Measurements from ENCODE around the gene GTPBP1.

GTPBP1 gene

DNA sequence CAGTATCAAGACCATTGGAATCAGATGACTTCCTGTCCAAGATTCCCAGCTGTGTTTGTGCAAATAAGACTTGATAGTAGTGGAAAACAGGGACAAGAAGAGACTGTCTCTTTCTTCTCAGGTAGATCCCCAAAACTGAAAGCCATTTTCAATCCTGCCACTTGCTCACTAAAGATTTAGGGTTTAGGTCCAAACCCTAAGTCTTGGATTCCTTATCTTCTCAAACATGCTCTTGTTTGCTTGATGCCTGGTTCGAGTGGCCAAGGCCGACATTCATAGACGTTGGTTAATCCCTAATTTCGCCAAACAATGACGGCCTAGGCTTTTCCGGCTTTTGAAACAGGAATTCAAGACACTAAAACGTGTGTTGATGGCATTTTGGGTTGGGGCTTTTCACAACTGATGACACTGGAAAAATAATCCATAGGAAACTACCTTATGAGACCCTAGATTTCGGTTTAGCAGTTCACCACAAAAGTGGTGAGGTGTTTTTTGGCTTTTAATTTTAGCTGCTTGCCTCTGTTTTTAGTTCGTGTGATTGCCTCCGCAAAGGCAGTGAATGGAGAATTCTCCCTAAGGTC lies 1.0 kb upstream of the GTPBP1 start:
- DNase-seq = no peak

DNA sequence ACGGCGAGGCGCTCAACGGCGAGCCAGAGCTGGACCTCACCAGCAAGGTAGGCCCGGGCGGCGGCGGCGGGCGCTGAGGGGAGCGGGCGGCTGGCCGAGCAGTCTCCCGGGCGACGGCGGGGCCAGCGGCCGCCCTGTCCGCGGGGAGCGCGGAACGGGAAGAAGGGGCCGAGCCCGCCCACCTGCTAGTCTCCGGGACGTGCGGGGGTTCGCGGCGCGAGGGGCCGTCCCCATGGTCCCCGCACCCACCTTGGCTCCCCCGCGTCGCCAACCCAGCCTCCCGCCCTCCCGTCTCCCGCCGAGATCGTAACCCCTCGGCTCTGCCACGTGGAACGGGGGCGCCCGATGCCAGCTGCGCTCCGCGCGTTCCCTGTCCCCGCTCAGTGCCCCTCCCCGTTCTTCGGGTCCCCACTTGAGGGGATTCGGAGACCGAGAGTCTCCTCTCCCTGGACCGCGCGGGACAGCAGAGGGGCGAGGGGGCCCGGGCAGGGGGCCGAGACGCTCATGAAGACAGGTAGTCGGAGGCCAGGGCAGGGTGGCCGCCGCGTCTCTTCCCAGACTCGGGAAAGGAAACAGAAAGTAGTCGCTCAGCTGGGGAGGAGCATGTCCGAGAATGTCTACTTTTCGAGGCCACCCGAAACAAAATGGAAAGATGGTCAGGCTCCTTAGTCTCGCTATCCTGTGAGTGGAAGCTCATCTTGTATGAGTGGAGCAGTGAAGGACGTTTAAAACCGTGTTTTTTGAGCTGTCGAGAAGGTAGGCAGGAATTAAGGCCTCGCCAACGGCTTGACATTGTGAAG lies 557 bp downstream of the GTPBP1 start:
- peak; percentile 30 for DNase-seq

DNA sequence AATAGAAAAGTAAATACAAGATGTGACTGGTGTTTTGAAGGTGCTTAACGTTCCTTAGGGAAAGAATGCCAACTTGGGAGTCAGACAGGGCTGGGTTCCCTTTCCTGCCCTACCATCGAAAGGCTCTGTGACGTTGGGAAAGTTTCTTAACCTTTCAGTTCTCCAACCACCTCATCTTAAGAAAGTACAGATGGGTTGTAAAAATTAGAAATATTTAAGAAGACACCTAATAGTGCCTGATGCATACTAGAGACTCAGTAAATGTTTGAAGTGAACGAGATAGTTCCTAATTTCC lies 1.1 kb downstream of the GTPBP1 start:
- DNase-seq = no peak

DNA sequence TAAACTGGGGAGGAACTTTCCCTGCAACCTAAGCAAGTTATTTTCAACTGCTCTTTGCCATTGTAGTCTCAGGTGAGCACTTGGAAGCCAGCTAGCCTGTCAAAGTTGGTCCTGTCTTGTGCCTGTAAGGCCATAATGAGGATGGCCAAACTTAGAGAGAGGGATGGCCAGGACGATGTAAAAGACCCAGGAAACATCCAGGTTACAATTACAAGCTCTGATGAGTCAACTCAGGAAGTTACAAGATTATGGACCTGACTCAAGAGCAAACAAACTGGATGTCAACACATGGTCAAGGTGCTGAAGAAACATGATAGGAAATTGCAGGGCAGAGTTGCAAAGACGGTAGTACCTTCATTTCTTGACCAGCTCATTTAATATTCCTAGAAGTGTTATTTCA lies 1.6 kb downstream of the GTPBP1 start:
- DNase-seq = no peak

DNA sequence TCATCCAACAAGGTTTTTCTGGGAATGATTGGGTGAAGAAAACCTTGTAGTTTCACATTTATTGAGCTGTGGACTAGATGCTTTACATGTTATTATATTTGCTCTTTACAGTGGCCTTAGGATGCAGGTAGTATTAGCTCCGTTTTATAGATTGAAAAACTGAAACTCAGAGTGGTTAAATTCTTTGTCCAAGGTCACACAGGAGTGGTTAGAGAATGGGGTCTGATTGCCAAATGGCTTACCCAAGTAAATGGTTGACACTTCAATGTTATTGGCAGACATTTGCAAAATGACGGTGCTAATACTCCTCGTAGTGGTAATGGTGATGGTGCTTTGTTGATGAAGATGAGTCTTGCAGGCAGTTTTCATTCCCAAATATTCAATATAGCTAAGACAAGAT lies 2.2 kb downstream of the GTPBP1 start:
- DNase-seq = no peak

DNA sequence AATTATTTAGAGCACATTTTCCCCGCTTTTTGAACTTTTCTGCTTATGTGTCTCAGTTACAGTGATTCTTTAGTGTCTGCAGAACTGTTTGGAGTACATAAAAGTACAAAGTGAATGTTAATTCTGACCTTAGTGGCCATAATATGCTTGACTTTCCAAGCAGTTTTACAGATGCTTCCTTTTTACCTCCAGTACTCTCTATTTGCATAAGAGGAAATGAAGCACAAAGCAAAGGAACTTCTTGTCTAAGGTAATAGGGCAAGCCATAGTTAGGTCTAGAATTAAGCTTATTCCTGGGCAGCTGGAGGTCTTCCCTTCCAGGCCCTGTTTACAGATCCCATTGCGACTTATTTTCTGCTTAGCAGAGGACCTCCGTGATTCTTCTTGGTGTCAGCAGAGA lies 3.6 kb downstream of the GTPBP1 start:
- DNase-seq = no peak

DNA sequence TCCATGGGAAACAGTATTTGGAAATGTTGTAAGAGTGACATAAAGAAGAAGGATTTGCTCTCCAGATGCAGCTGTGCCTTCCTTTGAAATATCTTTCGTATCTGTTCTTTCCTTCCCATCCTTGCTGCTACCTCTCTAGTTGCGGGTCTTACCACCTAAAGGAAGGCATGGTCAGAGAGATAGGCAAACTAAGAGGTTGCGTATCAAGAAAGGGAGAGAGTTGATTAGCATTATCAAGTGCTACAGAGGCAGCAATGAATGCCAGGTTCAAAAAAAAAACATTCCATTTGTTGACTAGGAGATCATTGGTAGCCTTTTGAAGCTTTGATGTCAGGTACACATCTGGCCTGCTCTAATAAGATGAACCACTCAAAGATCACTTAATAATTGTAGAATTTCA lies 4.6 kb downstream of the GTPBP1 start:
- no peak for DNase-seq

DNA sequence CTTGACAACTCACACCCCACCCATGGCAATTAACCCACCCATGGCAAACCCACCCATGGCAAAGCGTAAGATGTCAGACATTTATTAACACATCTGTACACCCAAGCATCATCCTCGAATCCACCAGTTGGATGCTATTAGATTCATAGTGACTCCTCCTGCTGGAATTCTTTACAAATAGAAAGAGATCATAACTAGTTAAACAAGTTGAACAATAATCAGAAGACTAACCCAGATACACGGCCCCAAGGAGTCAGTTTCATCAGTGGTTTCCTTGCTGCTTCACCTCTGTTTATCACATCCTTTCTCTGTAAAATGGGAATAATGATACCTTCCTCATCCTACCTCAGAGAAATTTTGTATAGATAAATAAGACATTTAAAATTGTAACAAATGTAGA lies 5.1 kb downstream of the GTPBP1 start:
- DNase-seq = no peak

DNA sequence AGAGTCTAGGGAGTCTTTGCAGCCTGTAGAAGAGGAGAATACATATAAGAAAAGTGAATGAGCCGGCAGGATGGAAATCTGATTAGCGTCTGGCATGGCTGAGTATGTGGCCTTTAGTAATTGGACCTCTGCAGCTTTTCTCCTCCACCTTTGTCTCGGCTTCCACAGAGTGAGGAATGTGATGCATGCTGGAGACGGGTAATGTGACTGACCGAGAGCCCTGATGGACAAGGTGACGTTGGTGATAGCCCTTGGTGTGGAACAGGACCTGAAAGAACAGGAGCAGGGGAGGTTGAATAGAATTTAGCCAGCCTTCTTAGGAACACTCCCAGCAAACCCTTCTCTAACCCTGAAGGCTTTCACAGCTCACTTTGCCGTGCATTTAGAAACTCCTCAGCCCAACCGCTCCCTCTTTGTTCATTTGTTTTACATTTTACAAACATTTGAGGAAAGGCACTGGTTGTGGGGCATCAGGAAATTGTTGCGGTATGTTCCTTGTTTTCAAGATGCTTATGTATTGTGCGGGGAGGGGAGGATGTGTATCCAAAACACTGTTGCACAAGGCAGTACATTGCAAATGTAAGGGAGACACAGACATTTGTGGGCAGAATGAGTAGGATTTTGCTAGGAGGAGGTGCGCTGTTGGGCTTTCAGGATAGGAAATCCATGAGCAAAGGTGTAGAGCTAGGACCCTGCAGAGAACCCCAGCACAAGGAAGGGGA lies 6.9 kb downstream of the GTPBP1 start:
- DNase-seq = no peak

DNA sequence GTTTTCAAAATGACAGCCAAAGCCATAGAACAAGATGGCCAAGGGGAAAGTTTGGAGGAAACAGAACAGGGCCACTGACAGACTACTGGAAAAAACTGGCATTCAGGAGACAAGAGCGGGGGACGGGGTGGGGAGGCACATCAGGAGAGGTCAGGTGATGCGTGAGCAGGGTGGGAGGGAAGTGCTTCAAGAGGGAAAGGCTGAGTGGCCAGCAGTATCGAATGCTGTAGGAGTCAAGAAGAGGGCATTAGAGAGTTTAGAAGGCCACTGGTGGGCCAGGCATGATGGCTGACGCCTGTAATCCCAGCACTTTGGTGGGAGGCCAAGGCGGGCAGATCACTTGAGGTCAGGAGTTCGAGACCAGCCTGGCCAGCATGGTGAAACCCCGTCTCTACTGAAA lies 8.2 kb downstream of the GTPBP1 start:
- DNase-seq = no peak

DNA sequence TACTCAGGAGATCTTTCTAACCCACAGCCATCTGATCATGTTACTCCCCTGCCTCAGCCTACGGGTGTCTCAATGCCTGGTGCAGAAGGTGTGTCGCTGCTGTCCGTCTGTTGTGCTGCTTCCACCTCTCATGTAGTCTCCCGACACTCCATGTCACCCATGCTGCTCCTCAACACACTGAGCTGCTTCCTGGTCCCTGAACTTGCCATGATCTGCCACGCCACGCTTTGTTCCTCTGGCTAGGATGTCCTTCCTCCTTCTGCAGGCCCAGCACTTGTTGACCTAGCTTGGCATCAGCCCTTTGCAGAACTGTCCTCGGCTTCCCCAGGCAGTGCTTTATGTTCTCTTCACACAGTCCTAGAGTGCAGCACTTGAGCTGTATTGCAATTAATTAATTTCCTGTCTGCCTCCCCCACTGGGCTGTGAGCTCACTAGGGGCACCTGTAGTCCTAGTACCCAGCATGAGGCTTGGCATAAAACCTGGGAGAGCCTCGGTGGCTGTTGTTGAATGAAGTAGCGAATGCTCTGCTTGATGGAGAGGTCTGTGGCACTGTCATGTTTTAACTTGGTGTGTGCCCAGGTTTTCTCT lies 9.5 kb downstream of the GTPBP1 start:
- no peak for DNase-seq

DNA sequence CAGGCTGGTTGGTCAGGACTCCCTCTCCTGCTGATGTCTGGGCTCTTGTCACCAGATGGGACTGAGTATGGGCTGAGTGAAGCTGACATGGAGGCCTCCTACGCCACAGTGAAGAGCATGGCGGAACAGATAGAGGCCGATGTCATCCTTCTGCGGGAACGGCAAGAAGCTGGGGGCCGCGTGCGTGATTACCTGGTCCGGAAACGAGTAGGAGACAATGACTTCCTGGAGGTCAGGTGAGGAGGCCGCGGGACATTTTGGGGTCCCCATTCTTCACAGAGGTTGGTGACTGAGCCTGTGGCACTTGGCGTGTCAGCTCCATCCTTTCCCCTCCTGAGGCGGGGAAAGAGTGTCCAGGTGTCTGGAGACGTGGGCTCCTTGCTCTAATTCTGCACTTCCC lies 10.1 kb downstream of the GTPBP1 start:
- DNase-seq = no peak

DNA sequence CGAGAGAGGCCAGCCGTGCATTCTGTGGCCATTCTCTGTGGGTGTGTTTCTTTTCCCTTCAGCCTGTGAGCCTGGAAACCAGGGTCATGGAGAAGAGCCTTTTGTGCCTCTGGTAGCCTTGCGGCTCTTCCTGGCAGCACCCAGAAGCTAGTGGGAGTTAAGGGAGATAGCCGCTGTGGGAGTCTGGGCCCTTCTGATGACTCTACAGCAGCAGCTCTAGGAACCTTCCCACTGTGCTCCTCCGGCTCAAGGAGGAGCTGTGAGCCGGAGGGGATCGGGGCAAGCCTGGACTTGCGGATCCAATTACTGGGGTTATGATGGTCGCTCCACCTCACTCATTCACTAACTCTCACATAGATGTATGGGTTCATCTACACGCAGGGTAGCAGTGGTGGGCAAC lies 10.5 kb downstream of the GTPBP1 start:
- no peak for DNase-seq

DNA sequence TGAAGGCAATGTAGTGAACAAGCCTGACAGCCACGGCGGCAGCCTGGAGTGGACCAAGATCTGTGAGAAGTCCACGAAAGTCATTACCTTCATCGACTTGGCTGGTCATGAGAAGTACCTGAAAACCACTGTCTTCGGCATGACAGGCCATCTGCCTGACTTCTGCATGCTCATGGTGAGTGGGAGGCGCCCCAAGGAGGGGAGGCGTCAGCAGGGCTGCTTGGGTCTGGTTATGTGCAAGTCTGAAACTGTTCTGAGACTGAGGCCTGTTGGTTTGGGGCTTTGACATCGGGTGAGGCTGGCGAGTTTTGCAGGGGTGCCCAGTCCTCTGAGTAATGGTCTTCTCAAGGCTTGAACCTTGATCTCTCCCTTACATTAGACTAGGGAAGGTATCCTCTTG lies 11.1 kb downstream of the GTPBP1 start:
- DNase-seq = no peak

DNA sequence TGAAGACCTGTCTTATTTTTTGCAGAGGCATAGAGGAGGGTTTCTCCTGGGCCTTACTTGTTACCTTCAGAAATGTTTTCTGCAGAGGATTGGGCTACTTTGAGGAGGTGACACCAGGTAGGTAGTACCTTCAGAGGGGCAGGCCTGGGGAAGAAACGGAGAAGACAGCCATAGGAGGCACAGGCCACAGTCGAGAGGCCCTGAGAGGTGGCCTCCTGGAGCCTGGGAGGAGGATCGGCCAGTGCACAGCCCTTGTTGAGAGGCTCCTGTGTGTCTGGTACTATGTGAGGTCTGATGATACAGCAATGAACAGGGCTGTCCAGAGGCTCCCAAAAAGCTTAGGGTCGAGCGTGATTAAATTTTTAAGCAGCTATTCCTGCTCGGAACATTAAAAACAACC lies 11.5 kb downstream of the GTPBP1 start:
- DNase-seq = no peak

DNA sequence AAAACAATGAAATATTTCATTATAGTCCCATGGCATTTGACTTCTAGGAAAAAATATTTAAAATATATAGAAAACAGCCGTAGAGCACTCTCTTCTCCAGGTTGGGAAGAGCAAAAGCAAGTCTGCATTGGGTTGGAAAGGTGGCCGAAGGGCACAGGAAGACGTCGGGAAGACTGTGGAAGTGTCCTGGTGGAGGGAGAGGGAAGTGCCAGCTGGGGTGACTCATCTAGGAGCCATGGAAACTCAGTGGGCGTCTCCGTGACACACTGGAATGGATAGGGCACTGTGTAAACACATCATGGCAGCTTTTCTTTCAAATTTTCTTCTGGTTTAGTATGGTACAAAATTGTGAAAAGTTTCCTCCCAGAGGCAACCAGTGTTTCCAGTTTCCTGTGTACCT lies 12.7 kb downstream of the GTPBP1 start:
- DNase-seq = no peak

DNA sequence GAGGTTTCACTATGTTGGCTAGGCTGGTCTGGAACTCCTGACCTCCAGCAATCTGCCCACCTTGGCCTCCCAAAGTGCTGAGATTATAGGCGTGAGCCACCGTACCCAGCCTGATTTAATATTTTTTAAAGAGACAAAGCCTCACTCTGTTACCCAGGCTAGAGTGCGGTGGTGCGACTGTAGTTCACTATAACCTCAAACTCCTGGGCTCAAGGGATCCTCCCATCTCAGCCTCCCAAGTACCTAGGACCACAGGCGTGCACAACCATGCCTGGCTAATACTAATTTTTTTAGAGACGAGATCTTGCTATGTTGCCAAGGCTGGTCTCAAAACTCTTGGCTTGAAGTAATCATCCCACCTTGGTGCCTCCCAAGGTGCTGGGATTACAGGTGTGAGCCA lies 13.5 kb downstream of the GTPBP1 start:
- no peak for DNase-seq

DNA sequence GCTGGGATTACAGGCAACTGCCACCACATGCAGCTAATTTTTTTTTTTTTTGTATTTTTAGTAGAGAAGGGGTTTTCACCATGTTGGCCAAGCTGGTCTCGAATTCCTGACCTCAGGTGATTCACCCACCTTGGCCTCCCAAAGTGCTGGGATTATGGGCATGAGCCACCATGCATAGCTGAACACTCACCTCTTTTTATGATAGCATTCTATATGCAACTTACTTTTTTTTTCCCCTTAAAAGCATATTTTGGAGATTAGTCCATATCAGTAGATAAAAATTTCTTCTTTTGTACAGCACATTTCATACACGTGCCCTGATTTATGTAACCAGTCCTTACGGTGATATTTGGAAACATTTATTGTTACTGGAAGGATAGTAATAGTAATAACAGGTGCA lies 14.6 kb downstream of the GTPBP1 start:
- no peak for DNase-seq

DNA sequence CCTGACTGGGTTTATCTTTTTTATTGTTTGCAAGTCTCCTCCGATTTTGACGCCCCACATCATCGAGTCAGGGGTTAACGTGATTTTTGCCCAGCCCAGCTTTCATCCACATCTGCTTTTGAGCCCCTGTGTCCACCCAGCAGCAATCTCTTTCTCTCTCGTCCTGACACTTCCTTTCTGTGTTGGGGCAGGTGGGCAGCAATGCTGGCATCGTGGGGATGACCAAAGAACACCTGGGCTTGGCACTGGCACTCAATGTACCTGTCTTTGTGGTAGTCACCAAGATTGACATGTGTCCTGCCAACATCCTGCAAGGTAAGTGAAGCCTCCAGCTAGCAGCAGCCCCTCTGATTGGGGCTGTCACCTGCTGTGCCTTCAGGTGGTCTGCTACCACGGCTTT lies 15.8 kb downstream of the GTPBP1 start:
- no peak for DNase-seq

DNA sequence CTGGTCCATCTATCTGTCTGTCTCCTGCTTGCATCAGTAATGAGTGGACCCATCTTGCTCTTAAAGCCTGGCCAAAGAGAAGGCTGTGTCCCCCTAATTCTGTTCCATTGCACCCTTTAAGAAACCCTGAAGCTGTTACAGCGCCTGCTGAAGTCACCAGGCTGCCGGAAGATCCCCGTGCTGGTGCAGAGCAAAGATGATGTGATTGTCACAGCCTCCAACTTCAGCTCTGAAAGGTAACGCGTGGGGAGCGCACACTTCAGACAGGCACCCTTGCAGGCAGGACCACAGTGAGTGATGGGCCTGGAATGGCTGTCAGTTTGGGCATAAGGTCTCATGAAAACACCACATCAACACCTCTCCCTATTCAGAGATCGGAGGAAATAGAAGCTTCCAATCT lies 18.4 kb downstream of the GTPBP1 start:
- DNase-seq = no peak

DNA sequence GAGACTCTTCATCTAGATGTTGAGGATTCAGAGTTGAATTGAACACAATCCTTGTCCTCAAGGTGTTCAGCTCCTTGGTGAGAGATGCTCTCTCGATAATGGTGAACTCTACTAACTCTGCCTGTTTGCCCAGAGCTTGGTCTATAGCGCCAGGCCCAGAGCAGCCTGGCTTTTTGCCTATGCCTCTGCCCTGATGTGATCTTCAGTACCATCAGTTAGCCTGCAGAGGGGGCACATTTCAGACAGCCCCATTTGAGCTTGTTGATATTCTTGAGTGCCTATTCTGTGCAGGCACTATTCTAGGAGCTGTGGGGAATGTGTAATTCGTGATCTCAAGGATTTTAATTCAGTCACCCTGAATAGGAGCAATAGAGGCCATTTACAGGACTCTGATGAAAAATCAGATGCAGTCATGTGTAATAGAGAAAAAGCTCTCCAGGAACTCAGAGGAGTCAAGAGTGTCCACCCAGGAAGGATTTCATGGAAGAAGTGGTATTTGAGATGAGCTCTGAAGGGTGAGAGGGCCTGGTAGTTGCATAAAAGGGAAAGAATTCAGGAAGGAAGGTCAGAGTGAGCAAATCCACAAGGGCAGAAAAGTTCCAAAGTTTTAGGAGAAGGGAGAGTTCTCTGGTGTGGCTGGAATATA lies 19.3 kb downstream of the GTPBP1 start:
- DNase-seq = peak; percentile 35

DNA sequence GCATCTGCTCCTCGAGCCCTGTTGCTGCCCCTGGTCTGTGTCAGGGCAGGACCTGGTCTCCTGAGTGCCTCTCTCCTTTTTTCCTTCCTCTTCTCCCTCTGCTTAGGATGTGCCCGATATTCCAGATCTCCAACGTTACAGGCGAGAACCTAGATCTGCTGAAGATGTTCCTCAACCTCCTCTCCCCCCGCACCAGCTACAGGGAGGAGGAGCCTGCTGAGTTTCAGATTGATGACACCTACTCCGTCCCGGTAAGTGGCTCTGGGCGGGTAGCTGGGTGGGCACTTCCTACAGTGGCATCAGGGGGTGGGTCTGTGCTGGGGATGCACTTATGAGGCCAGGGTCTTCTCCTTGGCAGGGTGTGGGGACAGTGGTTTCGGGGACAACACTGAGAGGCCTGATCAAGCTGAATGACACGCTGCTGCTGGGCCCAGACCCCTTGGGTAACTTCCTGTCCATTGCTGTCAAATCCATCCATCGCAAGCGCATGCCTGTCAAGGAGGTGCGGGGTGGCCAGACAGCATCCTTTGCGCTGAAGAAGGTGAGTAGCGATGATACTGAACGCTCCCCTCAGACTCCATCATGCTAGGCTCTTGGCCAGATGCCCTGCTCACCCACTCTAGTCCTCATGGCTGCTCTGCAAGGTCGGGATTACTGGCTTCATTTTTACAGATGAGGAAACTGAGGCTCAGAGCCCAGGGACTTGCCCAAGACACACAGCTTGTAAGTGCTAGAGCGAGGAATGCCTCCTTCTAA lies 20.3 kb downstream of the GTPBP1 start:
- no peak for DNase-seq

DNA sequence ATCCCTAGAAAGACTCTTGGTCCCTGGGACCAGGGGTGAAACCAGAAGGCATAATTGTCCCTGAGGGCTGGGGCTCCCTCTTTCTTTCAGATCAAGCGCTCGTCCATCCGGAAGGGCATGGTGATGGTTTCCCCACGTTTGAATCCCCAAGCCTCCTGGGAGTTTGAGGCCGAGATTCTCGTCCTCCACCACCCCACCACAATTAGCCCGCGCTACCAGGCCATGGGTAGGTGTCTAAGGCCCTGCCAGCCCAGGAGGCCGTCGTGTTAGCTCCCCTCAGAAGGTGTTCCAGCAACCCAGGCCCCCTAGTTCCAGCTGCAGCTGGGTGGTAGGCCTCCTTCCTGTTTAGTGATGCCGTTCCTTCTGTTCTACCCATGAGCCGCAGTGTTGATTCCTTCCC lies 21.4 kb downstream of the GTPBP1 start:
- no peak for DNase-seq
